NK-92 treated with Interleukin-12 subunit alpha and Interleukin-12 subunit beta, amount 100 ng/mL, for 24 hours (cell line): ENCODE data around the gene TMBIM1.

Source experiments
- DNase-seq: peaks from one replicate; lab custom pipeline; 2025; lab: John Stamatoyannopoulos, UW

TMBIM1 gene

DNA sequence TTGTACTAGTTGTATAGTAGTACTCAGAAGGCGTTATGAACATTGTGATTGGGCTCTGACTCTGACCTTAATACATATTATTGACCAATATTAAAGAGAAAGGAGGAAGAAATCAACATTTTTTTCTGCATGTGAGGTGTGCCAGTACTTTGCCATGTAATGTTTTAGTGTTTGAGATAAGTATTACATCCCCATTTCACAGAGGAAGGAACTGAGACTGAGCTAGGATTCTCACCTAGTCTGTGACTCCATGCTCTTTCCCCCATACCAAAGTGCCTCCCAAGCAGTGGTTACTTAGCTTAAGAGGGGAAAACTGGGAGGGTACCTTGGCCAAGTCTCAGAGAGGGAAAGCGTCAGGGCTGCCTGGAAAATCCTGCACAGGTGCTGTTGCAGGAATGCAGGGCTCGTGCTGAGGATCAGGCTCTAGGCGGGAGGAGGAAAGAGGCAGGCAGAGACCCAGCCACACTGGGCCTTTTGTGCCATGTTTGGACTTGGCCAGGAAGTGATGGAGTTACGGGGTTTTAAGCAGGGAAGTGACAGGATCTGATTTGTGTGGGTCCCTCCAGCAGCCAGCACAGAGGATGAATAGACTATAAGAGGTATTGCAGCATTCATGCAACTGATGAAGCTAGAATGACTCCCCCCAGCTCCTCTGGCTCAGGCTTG is 20.3 kb downstream of the TMBIM1 start:
- no peak for DNase-seq

DNA sequence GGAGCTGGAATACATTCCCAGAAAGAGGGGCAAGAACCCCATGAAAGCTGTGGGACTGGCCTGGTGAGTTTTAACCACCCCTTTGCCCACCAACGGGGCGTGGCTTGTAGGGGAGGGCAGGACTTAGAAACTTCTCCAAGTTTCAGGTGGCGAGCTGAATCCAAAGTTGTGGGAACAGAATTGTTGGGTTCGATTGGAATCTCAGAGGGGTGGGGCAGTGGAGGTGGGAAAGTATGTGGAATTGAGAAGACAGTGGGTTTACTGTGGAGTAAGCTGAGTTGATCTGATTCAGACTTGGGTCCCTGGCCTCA is 20.9 kb downstream of the TMBIM1 start:
- no peak for DNase-seq

DNA sequence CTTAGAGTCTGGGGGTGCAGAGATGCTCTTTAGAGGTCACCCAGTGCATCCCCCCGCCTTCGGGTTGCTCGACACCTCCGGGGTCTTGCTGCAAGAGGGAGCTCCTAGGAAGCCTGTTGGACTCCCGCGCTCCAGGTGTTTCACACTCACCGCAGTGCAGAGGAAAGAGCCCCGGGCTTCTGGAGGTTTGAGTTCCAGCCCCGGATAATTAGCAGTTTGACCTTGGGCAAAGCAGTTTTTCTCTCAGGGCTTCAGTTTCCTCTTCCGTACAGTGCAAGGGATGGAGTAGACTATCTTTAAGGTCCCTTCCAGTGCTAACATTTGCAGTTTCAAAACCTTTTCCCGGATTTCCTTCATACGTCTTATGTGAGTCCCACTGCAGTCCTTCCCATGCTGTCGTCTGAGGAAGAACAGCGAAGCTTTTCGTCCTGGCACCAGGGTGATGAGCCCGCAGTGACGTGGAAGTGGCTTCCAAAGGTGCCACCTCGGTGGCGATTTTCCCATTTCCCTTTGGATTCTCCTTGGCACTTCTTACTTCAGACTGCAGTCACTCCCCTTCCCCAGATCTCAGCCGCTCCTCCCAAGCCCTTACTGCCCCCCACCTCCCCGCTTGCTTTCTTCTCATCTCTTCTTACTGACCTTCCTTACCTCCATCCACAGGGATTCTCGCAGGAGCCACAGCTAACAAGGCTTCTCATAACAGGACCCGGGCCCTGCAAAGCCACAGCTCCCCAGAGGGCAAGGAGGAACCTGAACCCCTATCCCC is 21.4 kb downstream of the TMBIM1 start:
- DNase-seq = no peak

DNA sequence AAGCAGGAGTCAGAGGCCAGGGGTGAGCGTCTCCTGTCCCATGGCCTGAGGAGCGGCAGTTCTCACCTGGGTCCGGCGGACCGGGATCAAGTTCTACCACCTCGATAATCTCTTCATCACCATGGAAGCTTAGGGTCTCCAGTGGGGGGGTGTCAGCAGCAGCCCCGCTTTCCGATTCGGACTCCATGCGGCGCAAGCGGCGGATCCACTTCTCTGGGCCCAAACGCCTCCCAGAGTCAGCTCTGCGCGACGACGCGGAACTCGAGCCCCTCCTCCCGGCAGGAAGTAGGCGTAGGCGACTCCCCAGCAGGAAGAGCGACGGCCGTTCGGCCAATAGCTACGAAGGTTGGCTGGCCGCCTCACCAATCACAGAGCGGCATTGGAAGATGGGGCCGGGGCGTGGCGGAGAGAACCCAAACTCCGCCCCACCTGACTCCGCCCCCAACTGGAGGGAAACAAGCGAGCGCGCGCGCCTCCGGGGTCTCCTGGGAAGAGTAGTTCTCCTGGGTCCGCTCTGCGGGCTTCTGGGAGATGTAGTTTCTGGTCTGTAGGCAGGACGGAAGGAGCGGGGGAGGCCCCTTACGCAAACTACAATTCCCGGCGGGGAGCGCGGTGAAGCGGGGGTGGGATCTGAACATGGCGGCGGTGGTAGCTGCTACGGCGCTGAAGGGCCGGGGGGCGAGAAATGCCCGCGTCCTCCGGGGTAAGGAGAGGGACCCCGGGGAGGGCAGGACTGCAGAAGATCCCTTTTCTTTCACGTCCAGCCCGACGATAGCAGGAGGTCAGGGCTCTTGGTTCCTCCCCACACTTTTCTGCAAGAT is 22.2 kb downstream of the TMBIM1 start, which contains the start of the genes AAMP and PNKD:
Gene AAMP (minus strand): TSS at position 238 of the 821 bp plus-strand sequence. CDS start 51 bp downstream, at position 187.
Gene PNKD (plus strand): TSS at position 620 of the 821 bp plus-strand sequence. CDS start 17 bp downstream, at position 637.
- peak; percentile 99 for DNase-seq

DNA sequence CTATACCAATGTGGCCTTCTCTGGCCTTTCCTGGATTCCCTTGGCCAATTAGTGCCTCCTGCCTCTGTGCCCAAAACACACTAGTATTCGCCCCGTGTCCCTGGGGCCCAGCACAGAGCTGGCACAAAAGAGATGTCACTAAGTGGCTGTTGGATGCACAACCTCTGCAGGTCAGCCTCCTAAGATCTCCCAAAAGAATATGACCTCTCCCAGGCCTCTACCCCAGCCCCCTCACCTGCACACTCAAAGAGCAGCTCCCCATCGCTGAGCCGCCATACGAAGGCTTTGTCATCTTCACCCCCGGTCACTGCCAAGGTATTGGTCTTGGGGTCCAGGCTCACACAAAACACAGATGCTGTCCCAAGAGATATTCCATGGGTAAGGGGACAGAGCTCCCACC is 25.0 kb downstream of the TMBIM1 start:
- no peak for DNase-seq

DNA sequence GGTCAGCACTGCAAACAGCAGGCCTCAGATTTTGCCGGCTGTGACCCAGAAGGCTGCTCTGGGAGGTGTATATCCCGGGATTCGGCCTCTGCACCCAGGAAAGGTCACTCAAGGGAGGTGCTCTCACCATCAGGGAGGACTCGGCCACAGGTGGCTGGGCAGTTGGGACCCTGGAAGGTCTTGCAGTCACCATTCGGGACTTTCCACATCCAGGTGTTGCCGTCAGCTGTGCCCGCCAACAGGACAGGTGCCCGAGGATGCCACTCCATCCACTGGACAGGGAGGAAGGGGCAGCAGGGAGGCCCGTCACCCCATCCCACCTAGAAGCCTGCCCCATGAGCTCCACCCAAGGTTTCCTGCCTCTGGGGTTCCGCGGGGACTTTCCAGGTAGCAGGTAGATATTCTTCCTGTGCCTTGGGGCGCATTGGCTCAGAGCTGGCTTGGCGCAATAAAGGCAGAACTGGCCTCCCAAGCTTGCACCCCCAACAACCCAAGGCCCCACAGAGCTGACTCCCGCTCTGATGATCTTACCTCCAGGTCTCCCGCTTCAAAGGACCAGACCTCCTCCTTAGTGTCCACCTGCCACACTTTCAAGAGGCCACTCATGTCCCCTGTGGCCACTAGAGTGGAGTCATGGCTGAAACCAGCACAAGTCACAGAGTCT is 25.9 kb downstream of the TMBIM1 start:
- DNase-seq = no peak

DNA sequence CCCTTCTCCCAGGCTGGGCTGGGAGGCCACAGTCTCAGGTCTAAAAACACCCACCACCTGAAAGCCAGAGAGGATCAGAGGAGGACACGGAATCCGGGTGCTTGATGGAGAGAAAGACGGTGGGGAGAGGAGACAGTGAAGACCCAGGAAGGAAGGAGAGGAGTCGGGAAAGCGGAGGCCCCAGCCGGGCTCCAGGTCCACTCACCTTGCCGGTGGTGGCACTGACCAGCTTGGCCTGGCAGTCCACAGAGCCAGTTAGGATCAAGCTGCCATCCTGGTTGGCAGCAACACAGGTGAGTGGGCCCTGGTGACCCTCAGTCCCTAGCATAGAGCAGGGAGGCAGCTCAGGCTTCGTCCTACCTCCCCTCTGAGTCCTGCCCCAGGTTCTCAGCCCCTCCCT is 26.7 kb downstream of the TMBIM1 start:
- no peak for DNase-seq

DNA sequence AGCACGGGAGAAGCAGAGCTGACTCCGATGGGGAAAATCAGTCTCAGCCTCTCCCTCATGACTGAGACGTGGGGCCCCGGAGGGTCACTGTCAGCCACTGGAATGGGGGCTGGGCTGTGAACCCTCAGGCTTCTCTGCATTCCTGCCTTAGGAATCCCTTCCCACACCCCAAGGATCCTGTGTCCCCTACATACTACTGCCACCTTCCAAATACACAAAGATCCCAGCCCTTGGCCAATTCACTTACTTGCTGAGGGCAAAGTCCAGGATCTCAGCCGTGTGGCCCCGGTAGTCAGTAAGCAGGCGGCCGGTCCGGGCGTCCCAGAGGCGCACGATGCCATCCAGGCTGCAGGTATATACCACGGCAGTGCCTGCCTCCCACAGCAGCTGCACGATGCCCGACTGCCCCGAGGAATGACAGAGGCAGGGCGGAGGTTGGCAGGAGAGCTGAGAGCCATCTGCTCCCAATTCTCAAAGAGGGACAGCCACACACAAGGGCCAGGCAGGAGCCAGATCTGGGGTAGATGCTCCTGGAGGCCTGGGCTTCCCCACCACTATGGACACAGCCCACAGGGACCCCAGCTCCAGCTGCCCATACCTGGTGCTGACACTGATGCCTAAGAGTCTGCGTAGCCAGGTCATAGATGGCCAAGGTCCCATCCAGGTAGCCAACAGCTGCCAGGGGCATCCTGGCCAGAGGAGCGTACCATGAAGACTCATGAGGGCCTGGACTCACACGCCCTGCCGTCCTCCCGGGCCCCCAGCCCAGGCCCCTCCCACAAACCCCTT is 27.3 kb downstream of the TMBIM1 start:
- DNase-seq = no peak

DNA sequence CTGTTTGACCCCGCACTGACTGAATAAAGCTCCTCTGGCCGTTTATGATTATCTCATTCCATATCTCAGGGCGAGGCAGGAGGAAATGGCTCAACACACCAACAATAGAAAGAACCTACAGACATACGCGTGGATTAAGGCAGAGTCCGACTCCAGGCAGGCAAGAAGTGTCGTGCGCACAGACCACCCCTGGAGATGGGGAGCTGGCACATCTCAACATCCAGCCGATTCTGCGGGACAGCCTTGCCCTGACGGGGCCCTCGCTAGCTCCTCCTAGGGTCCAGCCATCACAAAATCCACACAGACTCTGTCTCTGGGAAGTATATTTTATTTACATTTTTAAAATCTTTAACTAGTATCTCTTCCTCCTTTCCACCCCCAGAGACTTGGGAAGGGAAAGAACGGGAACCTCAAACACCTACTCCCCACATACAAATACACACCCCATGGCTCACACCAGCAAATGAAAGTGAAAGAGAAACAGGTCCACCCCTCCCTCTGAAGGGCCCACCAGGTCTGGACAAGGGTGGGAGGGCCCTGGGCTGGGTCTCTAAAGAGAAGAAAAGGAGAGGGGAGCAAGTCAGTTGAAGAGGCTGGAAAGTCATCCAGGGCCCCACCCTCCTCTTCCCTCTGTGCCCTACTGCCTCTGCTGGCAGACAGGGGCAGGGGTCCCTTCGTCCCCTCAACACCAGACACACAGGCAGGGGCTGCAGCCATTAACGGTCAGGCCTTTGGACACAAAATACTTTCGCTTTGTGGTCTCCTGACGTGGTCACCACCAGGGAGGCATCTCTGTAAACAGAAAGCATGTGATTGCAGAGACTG is 28.3 kb downstream of the TMBIM1 start:
- DNase-seq = no peak

DNA sequence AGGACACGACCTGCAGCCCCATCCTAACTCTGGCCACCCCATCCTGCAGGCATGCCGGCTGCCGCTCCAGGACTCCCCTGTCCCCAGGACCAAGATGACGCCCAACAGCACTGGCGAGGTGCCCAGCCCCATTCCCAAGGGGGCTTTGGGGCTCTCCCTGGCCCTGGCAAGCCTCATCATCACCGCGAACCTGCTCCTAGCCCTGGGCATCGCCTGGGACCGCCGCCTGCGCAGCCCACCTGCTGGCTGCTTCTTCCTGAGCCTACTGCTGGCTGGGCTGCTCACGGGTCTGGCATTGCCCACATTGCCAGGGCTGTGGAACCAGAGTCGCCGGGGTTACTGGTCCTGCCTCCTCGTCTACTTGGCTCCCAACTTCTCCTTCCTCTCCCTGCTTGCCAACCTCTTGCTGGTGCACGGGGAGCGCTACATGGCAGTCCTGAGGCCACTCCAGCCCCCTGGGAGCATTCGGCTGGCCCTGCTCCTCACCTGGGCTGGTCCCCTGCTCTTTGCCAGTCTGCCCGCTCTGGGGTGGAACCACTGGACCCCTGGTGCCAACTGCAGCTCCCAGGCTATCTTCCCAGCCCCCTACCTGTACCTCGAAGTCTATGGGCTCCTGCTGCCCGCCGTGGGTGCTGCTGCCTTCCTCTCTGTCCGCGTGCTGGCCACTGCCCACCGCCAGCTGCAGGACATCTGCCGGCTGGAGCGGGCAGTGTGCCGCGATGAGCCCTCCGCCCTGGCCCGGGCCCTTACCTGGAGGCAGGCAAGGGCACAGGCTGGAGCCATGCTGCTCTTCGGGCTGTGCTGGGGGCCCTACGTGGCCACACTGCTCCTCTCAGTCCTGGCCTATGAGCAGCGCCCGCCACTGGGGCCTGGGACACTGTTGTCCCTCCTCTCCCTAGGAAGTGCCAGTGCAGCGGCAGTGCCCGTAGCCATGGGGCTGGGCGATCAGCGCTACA is 29.4 kb downstream of the TMBIM1 start:
- no peak for DNase-seq

DNA sequence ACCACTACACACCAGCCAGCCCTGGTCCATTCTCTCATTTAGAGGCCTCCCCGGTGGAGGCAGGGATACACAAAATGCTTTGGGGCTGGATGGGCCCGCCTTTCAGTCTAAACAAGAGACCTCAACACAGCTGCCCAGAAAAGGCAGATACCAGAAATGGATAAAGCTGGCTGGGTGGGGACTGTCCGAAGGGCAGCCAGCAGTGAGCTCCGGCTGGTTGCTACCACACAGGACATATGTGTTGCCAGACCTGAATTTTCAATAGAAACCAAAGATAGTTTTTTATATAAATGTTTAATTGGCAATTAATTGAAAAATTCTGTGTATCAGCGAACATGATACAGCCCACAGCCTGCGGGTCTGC is 30.1 kb downstream of the TMBIM1 start:
- DNase-seq = no peak

DNA sequence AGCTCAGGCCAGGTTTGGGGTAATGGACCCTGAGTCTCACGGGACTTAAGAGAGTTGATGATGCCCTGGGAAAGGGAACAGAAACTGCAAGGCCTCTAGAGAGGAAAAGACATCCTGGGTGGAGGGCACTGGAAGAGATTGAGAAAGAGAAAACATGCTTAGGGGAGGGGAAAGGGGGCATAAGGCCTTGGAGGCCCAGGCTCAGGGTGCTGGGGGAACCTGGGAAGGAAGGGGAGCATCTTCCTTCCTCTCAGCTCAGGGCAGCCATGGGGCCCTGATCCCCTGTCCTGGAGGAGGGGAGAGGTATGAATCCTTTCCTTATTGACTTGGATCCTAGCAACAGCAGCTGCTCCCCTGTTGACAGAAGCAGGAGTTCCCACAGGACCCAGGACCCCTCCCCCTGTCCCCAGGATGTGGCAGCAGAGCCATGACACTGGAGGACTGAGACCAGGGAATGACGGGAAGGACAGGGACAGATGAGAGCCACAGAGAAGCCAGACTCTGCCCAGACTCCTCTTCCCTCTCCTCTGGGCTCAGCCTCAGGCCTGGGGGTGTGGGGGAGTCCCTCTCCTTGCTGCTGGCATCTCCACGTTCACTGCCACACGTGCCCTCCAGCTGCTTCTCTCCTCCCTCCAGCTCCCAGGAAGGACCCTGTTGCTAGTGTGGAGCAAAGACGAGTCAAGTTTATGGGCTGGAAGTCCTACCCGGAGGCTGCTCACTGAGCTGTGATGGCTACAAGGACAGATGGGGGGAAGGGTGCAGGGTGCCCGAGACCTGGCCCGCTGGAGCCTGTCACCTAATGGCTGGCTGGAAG is 30.7 kb downstream of the TMBIM1 start:
- DNase-seq = no peak

DNA sequence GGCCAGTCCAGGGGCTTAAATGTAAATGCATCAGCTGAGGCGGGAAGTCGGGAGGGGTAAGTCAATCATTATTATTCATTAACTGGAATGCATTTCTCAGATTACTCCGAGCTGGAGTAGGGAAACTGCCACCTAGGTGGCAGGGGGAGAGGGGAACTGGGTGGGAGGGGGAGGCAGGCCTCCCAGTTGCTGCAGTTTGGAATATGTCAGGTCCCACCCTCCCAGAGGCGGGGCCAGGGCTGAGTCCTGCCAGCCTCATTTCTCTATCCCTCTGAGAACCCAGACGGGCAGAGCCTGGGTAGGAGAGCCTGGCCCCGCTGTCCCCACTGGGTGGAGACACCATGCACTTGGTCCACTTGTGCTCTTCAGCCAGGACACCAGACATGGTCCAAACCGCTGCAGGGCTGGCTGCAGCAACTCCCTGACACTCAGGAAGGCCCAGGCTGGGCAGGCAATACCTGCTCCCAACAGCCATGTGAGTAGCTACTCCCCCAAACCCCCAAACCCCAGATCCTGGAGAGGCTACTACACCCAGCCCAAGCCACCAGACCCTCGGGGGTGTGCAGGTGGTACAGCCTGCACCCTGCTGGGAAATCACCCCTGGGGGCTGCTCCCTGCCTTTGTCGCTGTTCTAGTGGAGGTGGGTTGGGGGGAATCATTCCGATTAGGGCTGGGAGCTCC is 31.4 kb downstream of the TMBIM1 start, which contains the start of gene GPBAR1:
Gene GPBAR1 (plus strand): TSS at position 274 of the 681 bp plus-strand sequence. CDS start 1,710 bp downstream, outside the sequence.
- DNase-seq = no peak

DNA sequence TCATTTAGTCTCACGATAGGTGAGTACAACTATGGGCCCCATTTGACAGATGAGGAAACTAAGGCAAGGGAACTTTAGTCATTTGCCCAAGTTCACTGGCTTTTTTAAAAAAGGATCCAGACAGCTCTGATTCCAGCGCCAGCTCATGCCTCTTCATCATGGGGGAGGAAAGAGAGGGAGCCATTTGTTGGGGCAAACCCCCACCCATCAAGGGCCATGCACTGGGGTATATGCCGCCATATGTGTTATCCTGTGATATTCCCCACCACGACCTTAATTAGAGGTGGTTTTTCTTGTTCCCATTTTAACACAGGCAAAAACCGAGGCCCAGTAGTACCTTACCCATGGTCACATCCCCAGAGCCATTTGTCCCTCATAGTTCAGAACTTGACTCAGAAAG is 32.1 kb downstream of the TMBIM1 start:
- DNase-seq = no peak

DNA sequence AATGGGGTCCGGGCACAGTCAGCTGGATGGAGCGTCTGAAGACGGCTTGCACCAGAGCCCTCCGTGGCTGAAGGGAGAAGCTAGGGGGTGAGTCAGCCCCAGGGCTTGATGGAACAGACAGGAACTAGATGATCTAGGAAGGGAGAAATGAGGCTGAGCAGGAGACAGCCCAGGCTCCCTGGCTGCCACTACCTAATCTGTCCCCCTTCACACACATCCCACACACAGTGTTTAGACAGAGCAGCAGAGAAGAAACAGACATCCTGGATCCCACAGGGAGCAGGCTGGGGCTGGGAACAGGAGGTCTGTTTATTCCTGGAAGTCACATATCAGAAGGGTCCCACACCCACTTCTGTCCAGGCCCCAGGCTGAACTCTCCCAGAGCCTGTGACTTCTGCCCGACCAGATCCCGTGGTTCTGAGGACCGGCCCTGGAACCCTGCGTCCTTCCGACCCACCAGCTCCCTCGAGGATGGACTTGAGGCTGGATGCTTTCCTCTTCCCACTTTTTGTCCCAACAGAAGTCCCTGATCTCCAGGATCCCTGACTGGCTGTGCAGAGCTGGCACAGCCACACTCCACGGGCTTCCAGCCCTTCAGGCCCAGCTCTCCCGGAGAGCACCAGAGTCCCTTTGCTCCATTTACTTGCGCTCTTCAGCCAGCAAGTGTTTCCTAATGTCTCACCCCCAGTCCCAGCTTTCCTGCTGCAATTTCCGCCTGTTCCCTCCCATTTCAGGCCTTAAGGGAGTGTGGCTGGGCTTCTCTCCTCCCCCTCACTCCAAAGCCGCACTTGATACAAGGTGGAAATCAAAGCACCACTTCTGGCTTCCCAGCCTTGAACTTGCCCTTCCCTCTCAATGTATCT is 33.0 kb downstream of the TMBIM1 start:
- no peak for DNase-seq

DNA sequence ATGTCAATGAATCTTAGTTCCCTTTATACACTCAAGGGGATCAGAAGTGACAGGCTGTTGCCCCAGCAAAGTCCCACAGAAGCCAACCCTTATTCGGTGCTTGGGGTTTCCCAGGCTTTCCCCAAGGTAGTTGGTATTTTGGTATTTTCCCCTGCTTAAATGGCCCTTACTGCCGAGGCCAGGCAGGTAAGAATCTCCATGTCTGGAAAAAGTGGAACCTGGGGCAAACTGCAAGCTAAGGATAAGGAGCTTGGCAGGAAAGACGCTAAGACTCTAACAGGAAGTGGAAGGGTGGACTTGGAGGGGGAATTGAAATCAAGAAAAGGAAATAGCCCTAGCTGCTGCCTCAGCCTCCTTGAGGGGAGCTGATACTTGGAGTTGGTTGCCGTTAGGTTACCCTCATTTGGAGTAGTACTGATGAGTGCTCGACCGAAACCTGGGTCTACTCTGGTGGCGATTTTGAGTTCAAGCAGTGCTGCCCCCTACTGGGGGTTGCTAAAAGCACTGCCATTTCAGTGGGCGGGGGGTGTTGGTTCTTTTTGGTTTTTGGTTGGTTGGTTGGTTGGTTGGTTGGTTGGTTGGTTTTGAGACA is 34.8 kb downstream of the TMBIM1 start:
- no peak for DNase-seq
